HG03064 (cell line): ENCODE measurements around the gene CKAP5.

Source experiments
- ATAC-seq: cut with Tn5 transposase; IDR thresholded peaks from one replicate; pipeline ENCODE4 v1.9.1; 2021; ENCODE audit warnings: low read depth; ENCODE audit not compliant: unreplicated experiment

Gene CKAP5

DNA sequence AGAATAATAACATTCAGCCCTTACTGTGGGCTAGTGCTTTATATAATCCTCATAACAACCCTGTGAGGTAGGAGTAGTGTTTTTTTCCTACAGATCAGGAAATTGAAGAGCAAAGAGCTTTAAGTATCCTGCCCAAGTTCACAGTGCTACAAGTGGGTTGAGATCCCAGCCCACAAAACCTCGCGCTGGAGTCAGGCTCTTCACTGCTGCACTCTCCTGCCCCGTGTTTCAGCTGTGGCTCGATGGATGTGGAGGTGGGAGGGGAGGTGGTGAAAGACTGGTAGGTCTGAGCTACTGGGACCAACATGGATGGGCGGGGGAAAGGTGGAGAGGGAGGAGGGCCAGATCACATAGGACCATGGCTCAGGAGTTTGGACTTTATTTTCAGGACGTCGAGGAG lies 139.2 kb downstream of the CKAP5 start:
- ATAC-seq, result no peak

DNA sequence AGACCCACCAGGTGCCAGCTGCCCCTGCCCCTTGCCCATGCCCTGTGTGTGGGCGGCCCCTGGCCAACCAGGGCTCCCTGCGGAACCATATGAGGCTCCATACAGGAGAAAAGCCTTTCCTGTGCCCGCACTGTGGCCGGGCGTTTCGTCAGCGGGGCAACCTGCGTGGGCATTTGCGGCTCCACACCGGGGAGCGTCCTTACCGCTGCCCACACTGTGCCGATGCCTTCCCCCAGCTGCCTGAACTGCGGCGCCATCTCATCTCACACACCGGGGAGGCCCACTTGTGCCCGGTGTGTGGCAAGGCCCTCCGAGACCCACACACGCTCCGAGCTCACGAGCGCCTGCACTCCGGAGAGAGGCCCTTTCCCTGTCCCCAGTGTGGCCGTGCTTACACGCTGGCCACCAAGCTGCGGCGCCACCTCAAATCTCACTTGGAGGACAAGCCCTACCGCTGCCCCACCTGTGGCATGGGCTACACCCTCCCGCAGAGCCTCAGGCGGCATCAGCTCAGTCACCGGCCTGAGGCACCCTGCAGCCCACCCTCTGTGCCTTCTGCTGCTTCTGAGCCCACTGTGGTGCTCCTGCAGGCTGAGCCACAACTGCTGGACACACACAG lies 140.9 kb downstream of the CKAP5 start:
- no peak for ATAC-seq

DNA sequence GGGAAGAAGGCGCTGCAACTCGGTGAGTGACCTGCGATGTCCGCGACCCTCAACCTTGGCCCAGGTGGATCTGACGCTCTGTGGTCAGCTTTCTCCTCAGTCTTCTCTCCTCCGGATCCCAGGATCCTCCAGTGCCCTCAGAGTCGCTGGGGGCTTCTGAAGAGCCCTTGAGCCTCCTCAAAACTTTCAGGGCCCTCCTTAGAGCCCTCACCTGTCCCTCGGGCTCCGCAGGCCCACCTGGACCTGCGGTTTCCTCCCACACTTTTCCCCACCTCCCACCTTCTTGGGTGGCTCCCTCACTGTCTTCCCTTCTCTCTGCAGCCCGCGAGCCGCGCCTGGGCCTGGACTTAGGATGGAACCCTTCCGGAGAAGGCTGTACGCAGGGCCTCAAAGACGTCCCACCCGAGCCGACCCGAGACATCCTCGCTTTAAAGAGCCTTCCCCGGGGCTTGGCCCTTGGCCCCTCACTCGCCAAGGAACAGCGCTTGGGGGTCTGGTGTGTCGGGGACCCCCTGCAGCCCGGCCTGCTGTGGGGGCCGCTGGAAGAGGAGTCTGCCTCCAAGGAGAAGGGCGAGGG lies 144.9 kb downstream of the CKAP5 start:
- no peak for ATAC-seq

- ATAC-seq, result peak; percentile 89
Measured at GRCh38 chr11:46700241-46701077, 145.6 kb downstream of the CKAP5 start, which contains the start of the genes ARHGAP1 and ZNF408. ARHGAP1 (minus strand) TSS chr11:46700619; CDS start chr11:46696107, 4,512 bp downstream. ZNF408 (plus strand) TSS chr11:46701031; CDS start chr11:46701048, 17 bp downstream.

DNA sequence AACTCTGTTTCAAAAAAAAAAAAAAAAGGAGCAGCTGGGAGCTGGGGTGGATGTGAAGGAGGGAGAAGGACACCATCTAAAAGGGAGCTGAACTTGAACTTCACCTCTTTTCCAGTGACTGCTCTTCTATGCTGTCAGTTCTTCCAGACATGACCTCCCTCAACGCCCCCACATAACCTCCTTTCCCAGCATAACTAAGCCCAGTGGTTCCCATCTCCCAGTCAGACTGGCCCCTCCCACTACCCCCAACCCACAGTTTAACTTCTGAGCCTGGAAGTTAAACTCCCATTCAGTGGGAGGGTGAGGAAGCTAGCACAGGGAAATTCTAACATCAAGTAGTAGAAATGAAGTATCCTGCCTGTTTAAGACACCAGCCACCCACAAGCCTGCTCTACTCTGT lies 147.5 kb downstream of the CKAP5 start:
- ATAC-seq, result no peak

- ATAC-seq, result no peak
Measured at GRCh38 chr11:46697723-46698122, 148.4 kb downstream of the CKAP5 start.

- no peak for ATAC-seq
Measured at GRCh38 chr11:46697303-46697702, 148.8 kb downstream of the CKAP5 start.

DNA sequence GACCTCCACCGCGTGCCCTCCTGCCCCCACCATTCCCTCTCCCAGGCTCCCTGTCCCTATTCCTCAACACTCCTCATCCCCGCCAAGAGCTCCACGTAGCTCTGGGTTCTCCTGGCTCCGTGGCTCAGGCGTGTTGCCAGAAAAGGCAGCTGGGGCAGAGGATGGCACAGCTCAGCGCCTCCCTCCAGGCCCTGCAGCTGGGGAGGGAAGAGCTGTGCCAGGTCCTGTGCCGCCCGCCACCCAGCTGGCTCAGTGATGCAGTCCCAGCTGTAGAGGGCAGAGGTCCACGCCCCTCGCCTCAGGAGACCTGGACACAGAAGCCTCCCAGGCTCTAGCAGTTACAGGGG lies 149.9 kb downstream of the CKAP5 start:
- no peak for ATAC-seq

GRCh38 chr11:46695345-46696211 lies 150.5 kb downstream of the CKAP5 start:
- ATAC-seq, result no peak

DNA sequence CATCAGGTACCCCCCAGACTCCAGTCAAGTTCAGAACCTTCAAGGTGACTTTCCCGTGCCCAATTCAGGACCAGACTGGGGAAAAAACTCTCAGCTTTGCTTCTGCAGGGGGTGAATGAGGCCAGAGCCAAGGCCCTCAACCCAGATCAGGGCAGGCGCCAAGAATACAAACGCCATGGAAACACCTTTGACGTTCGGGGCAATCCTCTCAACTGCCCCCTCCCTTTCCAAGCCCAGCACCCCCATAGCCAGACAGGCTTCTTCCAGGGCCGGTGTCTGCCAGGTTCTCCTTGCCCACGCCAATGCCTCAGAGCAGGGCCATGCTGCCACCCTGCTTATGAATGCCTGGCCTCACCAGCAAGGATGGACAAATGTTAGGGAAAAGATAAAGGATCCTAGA lies 151.5 kb downstream of the CKAP5 start:
- no peak for ATAC-seq

GRCh38 chr11:46694072-46694471 lies 152.0 kb downstream of the CKAP5 start:
- no peak for ATAC-seq

- no peak for ATAC-seq
Measured at GRCh38 chr11:46693597-46694012, 152.5 kb downstream of the CKAP5 start.
